ENCODE data around the gene GNAI2. TPM values are rescaled to one million over a fixed set of nuclear protein-coding genes. Genes with fewer than 3 reads are reported as not detected.

Gene GNAI2
- total and polyA plus RNA-seq, 2 donors (not counting 3 experiments of a cell fraction or from before 2014, with no cell fraction given) = 767 to 1,875 TPM

DNA sequence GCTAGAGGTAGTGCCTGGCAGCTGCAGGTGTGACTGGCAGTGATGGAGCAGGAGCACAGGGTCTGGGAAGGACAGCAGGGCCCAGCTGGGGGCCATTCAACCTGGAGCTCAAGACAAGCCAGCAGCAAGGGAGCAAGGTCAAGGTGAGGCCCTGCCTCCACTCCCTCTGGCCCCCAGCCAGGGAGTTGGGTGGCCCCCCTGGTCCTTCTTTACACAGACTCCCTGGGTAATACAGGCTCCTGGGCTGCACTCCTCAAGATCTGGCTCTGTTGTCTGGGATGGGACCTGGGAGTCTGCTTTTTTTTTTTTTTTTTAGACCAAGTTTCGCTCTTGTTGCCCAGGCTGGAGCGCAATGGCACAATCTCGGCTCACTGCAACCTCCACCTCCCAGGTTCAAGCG is 14.5 kb downstream of the GNAI2 start:
- dilution Hi-C loops (cut with MboI; ENCODE audit: extremely low pct_ligation_motif_present, low sequenced_read_pairs) (no loop called here), intact Hi-C loops (cut with micrococcal nuclease) (no loop called here)
- no peak overlapping the region for H2AFZ ChIP-seq (ENCODE audit: low read depth, low read length)
- ChIA-PET CTCF (interaction anchor here (0.7 to 3.0 kb wide), 5 partner anchors 9 to 71 kb away, joined by 3 to 17 read pairs (median 3); partner anchors contain the start of gene GNAI2), POLR2A (interaction anchor here (0.9 to 1.3 kb wide), 2 partner anchors 7 to 15 kb away, joined by 3 to 4 read pairs; no protein-coding TSS in a partner anchor)
- no peaks in the 10 kb centered on the region for H4K20me1 ChIP-seq (replicated peaks; ENCODE audit: control insufficient read depth, extremely low read depth, insufficient read depth, low read length)
- BruUV-seq (replicated peaks) = no TSS peak
- DNase-seq (ENCODE audit: low read depth, low spot score) = no peak
- peaks cover 88% of the 10 kb centered on the region for H3K4me1 ChIP-seq (ENCODE audit: control insufficient read depth, extremely low read depth, insufficient read depth, low read length)
- no peak overlapping the region for H3K27ac ChIP-seq (ENCODE audit: insufficient read depth, low read depth, low read length)
- H3K79me2 ChIP-seq (ENCODE audit: control insufficient read depth, insufficient read depth, low read length) = peaks cover 85% of the 10 kb centered on the region
- H3K4me3 ChIP-seq (replicated peaks in 1 of 3; ENCODE audit: insufficient read depth in 1 of 3, low read depth in 1 of 3, low read length in 3 of 3) = no peak overlapping the region
- TF ChIP-seq FOS (IDR thresholded peaks at IDR 0.05; ENCODE audit: borderline replicate concordance, insufficient read depth, low read length) = no peak
- no peak for TF ChIP-seq GATA2 (IDR thresholded peaks at IDR 0.05; ENCODE audit: insufficient read depth, insufficient read length, low read depth, low read length)
- TF ChIP-seq, protein P1, sequence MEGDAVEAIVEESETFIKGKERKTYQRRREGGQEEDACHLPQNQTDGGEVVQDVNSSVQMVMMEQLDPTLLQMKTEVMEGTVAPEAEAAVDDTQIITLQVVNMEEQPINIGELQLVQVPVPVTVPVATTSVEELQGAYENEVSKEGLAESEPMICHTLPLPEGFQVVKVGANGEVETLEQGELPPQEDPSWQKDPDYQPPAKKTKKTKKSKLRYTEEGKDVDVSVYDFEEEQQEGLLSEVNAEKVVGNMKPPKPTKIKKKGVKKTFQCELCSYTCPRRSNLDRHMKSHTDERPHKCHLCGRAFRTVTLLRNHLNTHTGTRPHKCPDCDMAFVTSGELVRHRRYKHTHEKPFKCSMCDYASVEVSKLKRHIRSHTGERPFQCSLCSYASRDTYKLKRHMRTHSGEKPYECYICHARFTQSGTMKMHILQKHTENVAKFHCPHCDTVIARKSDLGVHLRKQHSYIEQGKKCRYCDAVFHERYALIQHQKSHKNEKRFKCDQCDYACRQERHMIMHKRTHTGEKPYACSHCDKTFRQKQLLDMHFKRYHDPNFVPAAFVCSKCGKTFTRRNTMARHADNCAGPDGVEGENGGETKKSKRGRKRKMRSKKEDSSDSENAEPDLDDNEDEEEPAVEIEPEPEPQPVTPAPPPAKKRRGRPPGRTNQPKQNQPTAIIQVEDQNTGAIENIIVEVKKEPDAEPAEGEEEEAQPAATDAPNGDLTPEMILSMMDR (IDR thresholded peaks at IDR 0.05; ENCODE audit: extremely low read depth in 1 of 2, insufficient read depth in 1 of 2, low read depth in 1 of 2, low read length in 2 of 2) = no peak
- TF ChIP-seq, protein P2, sequence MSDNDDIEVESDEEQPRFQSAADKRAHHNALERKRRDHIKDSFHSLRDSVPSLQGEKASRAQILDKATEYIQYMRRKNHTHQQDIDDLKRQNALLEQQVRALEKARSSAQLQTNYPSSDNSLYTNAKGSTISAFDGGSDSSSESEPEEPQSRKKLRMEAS (IDR thresholded peaks at IDR 0.05; ENCODE audit: insufficient read depth, insufficient read length) = no peak
- no peak for TF ChIP-seq EZH2 (IDR thresholded peaks at IDR 0.05; ENCODE audit: borderline replicate concordance, low read depth, low read length, severe bottlenecking)
- H3K9ac ChIP-seq (replicated peaks; ENCODE audit: extremely low read depth, insufficient read depth, low read length) = no peak overlapping the region
- H3K36me3 ChIP-seq (ENCODE audit: control insufficient read depth in 2 of 2, extremely low read depth in 1 of 2, insufficient read depth in 2 of 2, low read length in 2 of 2) = peaks cover 6 to 45% of the 10 kb centered on the region in 2 experiments
- no peak for FAIRE-seq
- H3K9me3 ChIP-seq (replicated peaks; ENCODE audit: control insufficient read depth, insufficient read depth, low read length) = no peaks in the 10 kb centered on the region
- no peaks in the 10 kb centered on the region for H3K27me3 ChIP-seq (ENCODE audit: control insufficient read depth in 2 of 2, insufficient read depth in 2 of 2, low read length in 2 of 2)
- no peaks in the 10 kb centered on the region for H3K9me1 ChIP-seq (replicated peaks; ENCODE audit: control insufficient read depth, extremely low read depth, insufficient read depth, low read length)
- no peak overlapping the region for H3K4me2 ChIP-seq (ENCODE audit: insufficient read depth, low read length)

Data from endothelial cell of umbilical vein (primary cell).